ENCODE data around the gene ZNF786.
A peak's percentile ranks its signal among the peaks of the same experiment; 100 is the strongest.
"Not testable (repeated sequence)": the region's sequence is repeated elsewhere in the genome, so short reads cannot be mapped to it uniquely, and the experiment has no call there.

The ZNF786 gene

GRCh38 chr7:149030439-149030838 lies 60.1 kb downstream of the ZNF786 start:
- DNase-seq (ENCODE audit: low spot score), result not testable (repeated sequence)

DNA sequence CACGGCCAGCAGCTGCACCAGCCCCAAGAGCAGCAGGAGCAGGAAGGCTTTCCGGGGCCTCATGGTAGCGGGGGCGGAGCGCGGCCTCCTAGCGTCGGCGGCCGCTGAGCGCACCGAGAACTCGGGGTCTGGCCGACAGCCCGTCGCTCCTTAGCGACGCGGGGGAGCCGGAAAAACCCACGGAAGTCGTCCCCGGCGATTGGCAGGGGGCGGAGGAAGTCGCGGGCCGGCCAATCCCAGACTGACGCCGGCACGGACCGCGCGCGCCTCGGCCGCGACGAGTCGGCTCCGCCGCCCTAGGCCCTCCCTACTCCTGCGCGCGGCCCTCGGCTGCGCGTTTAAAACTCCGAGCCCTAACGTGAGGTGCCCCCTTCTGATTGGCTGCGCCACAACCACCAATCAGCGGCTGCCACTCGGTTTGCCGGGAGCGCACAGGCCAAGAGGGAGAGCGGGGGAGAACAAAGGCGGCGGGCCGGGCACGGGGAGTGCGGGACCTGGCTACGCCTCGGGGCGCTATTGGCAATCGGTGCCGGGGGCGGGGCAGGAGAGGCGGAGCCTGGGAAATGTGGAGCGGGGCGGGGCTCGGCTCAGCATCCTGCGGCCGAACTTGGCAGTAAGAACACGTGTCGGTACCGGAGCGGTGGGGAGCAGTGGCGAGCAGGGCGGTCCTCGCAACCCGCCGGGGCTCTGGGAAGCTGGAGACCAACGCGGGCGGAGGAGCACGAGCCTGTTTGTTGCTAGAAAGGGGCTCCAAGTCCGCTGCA lies 62.0 kb downstream of the ZNF786 start, which contains the start of gene PDIA4:
PDIA4 (minus strand) TSS at position 160 of the 764 bp plus-strand sequence; CDS start at position 63, 97 bp downstream.
- peak; percentile 99 for DNase-seq (ENCODE audit: low spot score)

DNA sequence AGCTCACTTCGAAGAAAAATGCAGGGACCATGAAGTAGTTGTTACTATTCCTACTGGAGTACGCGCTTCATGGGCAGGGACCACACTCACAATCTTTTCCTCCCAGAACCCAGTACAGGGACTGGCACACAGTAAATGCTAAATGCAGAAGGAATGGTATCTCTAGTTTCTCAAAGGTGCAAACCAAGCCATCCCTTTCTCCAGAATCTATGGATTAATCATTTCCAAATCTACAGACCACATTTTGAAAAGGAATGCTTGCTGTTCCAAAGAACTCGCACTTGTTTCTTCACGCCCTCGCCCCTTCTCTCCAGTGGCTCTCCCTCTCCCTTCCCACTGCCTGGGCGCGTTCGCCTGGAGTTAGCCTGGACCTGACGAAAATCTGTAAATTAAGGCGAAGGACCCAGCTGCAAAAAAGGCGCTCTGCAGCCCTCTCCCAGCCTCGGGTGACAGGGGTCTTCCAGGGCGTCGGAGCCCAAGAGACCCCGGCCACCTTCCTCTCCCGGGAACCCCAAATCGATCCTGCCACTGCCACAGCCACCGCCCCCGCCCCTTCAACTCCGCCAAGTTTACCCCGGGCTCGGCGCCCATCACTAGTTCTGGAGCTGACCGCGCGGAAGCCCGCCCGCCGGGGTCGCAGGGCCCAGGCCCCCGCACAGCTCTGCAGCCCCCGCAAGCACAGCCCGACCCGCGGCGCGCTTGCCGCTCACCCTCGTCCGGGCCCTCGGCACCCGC lies 62.7 kb downstream of the ZNF786 start:
- DNase-seq (ENCODE audit: low spot score), result no peak

DNA sequence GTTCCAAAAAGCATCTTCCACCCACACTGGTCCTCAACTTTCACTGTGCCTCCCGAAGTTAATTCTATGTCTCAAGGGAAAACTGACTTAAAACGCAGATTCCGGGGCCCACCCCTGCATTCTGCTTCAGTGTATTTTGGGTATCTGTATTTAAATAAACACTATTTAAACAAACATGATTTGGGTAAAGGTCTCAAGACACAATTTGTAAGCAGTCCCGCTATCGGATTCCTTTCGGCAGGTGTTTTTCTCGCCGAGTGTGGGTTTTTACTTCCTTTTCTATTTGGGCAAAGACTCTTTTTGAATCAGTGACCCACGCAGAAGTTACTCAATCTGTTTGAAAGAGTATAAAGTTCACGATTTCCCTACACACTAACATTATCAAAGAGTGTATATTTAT lies 63.5 kb downstream of the ZNF786 start:
- DNase-seq (ENCODE audit: low spot score), result no peak

DNA sequence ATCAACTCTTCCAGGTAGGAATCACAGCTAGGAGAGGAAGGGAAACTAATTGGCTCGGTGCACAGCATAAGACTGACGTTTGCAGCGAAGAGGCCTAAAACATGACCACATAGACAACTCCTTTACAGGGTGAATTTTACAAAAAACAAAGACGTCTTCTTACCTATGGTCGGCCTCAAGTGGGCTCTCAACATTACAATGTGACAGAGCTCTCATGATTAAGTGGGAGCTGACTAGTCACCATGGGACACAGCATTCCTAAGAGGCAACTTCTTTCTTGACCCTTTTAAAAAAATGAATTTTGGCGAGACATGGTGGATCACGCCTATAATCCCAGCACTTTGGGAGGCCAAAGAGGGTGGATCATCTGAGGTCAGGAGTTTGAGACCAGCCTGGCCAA lies 66.9 kb downstream of the ZNF786 start:
- no peak for DNase-seq (ENCODE audit: low spot score)

DNA sequence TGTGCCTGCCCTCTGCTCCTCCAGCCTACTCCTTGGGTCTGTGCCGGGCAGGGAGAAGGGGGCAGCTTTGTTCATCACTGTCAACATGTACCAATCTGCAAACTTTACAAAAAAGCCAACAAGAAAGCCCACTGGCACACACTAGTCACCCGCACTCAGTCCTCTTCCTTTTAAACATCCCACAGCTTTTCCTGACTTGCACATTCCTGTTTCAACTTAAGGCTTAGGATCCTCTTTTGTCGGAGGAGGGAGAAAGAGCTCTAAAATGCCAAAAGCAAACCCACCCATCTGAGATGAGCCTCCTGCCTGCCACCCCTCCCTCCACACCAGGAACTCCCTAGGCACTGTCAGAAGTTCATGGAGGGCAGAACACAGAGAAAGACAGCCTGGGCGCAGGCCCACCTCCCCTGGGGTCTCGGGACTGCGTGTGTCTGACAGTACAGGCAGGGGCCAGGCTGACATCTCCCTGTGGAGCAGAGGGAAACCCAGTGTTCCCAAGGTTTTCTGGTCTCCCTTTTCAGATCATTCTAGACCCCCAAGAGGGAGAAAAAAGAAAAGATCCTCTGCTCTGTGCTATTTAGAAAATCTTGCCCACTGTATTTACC lies 67.7 kb downstream of the ZNF786 start:
- DNase-seq (ENCODE audit: low spot score), result no peak

- no peak for DNase-seq (ENCODE audit: low spot score)
Measured at GRCh38 chr7:149021725-149022062, 68.8 kb downstream of the ZNF786 start.

DNA sequence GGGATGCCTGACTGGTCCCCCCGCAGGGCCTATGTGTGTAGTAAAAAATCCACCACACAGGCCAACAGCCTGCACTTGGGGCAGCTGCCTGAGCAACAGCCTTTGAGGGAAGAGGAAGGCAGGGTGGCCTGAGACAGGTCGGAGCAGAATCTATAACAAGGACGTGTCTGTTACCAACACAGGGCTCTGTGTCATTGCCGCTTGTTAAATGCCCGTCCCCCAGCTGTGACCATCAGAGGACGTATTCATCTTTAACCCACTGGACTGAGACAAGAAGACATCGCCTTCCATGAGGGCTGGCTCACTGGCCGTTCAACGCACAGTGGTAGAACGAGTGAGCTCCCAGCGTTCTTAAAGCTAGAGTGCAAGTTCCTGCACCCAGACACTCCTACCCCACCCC lies 70.0 kb downstream of the ZNF786 start:
- DNase-seq (ENCODE audit: low spot score), result no peak
